HCT116 (cell line): ENCODE data around the gene SPSB1.

Experiments
- POLR2AphosphoS5 ChIP-seq: IDR thresholded peaks from 2 replicates; pipeline ENCODE4 v1.6.1; 2011; ENCODE audit warnings: mild to moderate bottlenecking, low read depth, low read length, moderate library complexity
- RAD21 ChIP-seq: IDR thresholded peaks from 2 replicates; pipeline ENCODE4 v1.6.1; 2012; ENCODE audit warnings: low read depth, mild to moderate bottlenecking
- YY1 ChIP-seq: IDR thresholded peaks from 2 replicates; pipeline ENCODE4 v1.6.1; 2011; ENCODE audit warnings: low read length, low read depth, moderate library complexity, mild to moderate bottlenecking; ENCODE audit not compliant: insufficient replicate concordance; ENCODE audit errors: extremely low read depth
- TF ChIP-seq, protein P1 (sequence below), 3 experiments: fragments of 200-600 bp in 1 of 3; sonication (generic) in 1 of 3; IDR thresholded peaks in 2 of 3; conservative IDR thresholded peaks in 1 of 3; 2 replicates each; pipeline ENCODE4 v1.5.1; 2012 to 2017; ENCODE audit warnings: low read depth in 2 of 3, low read length in 2 of 3, antibody characterized with exemption in 1 of 3, borderline replicate concordance in 1 of 3, control low read depth in 1 of 3, mild to moderate bottlenecking in 1 of 3, mixed read lengths in 1 of 3, mixed run types in 1 of 3, moderate library complexity in 1 of 3; ENCODE audit not compliant: insufficient read depth in 1 of 3
- TF ChIP-seq, protein P2 (sequence below): IDR thresholded peaks from 2 replicates; pipeline ENCODE4 v1.6.1; 2012; ENCODE audit warnings: low read depth

DNA sequence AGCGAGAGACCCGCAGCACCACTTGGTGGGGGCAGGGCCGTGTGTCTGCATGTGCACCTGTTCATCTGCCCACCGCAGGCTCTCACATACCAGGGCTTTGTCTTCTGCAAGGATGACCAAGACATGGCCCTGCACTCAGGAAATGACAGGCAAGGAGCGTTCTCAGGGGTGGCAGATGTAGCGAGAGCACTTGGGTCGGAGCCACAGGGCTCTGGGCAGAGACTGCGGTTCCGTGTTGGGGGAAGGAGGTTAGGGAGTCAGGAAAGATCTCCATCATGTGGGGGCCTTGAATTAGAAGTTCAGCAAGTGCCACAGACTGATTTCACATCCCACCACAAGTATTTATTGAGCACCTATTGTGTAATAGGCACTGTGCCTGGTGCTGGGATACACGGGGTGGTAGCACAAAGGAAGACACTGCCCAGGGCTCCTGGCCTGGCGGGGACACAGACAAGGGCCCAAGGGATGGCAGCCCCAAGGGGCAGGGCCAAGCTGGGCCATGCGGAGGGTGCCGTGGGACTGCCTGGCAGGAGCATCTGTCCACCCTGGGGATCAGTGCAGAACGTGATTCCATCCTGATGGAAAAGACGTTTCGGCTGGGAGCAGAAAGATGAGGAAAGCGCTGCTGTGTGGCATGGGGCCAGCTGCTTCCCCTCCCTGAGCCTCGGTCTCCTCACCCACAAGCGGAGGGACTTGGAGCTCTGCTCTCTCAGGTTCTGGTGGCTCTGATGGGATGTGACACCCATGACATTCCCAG lies 11.4 kb upstream of the SPSB1 start:
- TF ChIP-seq, protein P1, sequence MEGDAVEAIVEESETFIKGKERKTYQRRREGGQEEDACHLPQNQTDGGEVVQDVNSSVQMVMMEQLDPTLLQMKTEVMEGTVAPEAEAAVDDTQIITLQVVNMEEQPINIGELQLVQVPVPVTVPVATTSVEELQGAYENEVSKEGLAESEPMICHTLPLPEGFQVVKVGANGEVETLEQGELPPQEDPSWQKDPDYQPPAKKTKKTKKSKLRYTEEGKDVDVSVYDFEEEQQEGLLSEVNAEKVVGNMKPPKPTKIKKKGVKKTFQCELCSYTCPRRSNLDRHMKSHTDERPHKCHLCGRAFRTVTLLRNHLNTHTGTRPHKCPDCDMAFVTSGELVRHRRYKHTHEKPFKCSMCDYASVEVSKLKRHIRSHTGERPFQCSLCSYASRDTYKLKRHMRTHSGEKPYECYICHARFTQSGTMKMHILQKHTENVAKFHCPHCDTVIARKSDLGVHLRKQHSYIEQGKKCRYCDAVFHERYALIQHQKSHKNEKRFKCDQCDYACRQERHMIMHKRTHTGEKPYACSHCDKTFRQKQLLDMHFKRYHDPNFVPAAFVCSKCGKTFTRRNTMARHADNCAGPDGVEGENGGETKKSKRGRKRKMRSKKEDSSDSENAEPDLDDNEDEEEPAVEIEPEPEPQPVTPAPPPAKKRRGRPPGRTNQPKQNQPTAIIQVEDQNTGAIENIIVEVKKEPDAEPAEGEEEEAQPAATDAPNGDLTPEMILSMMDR (IDR thresholded peaks at IDR 0.05 in 2 of 3, conservative IDR thresholded peaks at IDR 0.05 in 1 of 3; ENCODE audit: borderline replicate concordance in 1 of 3, insufficient read depth in 1 of 3, low read depth in 2 of 3, low read length in 2 of 3): no peak
- TF ChIP-seq YY1 (no peak), POLR2AphosphoS5 (no peak), RAD21 (no peak)
- TF ChIP-seq, protein P2, sequence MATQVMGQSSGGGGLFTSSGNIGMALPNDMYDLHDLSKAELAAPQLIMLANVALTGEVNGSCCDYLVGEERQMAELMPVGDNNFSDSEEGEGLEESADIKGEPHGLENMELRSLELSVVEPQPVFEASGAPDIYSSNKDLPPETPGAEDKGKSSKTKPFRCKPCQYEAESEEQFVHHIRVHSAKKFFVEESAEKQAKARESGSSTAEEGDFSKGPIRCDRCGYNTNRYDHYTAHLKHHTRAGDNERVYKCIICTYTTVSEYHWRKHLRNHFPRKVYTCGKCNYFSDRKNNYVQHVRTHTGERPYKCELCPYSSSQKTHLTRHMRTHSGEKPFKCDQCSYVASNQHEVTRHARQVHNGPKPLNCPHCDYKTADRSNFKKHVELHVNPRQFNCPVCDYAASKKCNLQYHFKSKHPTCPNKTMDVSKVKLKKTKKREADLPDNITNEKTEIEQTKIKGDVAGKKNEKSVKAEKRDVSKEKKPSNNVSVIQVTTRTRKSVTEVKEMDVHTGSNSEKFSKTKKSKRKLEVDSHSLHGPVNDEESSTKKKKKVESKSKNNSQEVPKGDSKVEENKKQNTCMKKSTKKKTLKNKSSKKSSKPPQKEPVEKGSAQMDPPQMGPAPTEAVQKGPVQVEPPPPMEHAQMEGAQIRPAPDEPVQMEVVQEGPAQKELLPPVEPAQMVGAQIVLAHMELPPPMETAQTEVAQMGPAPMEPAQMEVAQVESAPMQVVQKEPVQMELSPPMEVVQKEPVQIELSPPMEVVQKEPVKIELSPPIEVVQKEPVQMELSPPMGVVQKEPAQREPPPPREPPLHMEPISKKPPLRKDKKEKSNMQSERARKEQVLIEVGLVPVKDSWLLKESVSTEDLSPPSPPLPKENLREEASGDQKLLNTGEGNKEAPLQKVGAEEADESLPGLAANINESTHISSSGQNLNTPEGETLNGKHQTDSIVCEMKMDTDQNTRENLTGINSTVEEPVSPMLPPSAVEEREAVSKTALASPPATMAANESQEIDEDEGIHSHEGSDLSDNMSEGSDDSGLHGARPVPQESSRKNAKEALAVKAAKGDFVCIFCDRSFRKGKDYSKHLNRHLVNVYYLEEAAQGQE: no peak
